GM21528 (cell line): ENCODE data around the gene HOMER2.
"Not testable (repeated sequence)": the region's sequence is repeated elsewhere in the genome, so short reads cannot be mapped to it uniquely, and the experiment has no call there.

Source experiments
- ATAC-seq: cut with Tn5 transposase; IDR thresholded peaks from one replicate; pipeline ENCODE4 v1.9.1; 2021; ENCODE audit warnings: mild to moderate bottlenecking, moderate library complexity; ENCODE audit not compliant: unreplicated experiment, low FRiP score

HOMER2 gene

DNA sequence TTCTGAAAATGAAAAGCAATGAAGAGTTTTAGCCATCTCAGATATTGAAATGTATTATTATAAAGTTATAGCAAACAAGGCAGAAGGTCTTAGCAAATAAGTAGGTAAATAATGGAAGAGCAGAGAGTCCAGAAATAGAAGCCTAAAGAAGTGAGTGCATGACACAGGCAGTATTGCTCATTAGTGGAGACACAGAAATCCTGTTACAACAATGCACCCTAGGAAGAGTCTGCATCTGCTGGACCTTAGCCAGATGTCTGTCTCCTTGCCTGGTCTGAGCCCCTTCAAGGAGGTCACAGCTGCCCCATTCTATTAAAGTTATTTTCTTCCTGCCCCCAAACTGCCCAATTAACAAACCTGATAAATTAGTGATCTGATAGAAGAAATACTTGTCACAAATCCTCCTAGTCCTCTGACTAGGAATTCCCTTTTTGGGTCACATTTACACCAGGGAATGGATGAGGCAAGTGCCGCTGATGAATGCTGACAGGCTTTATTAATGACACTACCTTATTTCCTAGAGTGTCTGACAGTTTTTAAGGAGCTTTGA is 51.9 kb downstream of the HOMER2 start:
- no peak for ATAC-seq

DNA sequence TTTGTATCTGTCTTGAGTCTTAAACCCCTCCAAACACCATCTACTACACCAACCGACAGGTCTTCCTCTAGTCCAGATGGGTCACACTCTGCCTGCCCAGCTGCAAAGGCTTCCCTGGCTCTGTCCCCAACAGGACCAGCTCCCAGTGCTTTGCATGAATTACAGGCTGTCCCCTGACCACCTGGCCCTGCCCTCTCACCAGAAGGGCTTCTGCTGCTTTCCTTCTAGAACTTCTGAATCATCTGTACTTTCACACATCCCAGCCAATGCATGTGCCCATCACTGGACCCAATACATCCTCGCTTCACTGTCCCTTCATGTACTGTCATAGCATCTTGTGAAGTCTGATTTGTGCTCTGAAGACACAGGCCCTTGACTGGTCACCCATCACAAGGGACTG is 53.6 kb downstream of the HOMER2 start:
- no peak for ATAC-seq

DNA sequence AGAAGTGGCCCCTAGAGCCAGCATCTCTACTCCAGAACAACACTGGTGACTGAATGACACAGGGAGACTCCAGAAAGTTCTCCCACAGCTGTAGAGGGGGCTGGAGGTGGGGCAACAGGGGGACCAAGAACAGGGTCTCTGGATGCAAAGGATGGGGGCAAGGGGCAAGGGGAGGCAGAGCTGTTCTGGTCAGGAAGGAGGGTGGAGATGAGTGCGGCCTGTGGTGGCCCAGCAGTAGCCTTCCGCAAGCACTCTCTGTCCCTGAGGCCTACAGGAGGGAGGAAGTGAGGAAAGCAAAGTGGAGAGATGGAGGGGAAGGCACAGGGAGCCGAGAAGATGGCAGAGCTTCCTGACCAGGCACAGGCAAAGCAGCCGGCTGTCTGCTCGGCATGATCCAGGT is 56.5 kb downstream of the HOMER2 start:
- no peak for ATAC-seq

DNA sequence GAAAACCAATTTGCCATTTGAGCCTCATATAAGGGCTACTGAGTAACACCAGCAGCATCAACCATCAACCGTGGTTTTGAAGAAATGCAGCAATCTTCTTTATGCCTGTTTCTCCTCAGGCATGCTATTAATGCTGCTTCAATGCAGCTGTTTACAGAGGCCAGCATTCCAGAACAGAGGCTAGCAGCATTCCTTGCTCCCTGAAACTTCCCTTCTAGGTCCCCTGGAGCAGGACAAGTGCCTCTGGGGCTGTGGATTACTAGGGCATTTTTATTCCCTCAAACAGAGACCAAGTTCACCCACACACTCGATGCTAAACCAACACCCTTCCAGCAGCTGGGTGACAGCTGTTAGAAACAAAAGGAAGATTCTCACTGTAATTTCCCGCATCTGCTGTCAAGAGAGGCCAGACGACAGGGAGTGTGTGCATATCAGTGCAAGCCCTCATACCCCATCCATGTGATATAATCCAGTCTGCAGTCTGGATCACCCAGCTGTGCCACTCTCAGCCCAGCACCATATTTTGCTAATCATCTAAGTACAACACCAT is 57.5 kb downstream of the HOMER2 start:
- ATAC-seq, result no peak

DNA sequence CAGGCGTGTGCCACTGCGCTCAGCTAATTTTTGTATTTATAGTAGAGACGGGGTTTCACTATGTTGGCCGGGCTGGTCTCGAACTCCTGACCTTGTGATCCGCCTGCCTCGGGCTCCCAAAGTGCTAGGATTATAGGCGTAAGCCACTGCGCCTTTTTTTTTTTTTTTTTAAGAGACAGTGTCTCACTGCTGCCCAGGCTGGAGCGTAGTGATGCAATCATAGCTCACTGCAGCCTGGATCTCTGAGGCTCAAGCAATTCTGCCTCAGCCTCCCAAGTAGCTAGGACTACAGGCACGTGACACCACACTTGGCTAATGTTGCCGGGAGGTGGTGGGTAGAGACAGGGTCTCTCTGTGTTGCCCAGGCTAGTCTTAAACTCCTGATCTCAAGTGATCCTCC is 59.0 kb downstream of the HOMER2 start:
- ATAC-seq, result not testable (repeated sequence)

DNA sequence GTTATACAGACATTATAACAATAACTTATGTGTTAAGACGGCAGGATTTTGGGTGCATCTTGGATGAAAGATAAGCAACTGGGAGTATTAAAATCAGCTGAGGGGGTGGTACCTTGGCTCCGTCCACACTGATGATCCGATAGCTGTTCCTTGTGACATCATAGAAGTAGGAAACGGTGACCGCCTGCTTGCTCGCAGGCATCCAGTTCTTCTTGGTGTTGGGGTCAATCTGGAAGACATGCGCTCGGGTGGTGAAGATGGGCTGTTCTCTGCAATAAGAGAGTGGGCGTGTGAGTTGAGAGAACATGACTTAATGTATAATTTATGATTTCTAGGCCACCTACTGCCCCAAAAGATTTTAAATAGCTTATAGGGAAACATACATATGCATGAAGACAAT is 59.9 kb downstream of the HOMER2 start:
- no peak for ATAC-seq

DNA sequence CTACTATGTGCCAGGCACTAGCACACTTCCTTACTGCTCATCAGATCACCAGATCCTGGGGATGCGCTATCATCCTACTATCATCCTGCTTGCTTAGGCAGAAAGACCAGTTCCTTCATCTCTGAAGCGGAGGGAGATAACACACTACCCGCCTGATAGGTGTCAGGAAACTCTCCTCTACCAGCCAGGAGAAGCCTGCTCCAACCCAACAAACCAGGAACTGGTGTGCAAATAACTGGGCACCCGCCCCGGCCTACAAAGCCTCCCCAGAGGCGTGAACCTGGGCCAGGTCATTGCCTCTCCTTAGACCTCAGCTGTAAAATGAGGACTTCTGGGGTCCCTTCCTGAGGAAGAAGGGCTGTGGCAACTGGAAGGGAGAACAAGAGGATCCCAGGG is 61.5 kb downstream of the HOMER2 start:
- no peak for ATAC-seq

DNA sequence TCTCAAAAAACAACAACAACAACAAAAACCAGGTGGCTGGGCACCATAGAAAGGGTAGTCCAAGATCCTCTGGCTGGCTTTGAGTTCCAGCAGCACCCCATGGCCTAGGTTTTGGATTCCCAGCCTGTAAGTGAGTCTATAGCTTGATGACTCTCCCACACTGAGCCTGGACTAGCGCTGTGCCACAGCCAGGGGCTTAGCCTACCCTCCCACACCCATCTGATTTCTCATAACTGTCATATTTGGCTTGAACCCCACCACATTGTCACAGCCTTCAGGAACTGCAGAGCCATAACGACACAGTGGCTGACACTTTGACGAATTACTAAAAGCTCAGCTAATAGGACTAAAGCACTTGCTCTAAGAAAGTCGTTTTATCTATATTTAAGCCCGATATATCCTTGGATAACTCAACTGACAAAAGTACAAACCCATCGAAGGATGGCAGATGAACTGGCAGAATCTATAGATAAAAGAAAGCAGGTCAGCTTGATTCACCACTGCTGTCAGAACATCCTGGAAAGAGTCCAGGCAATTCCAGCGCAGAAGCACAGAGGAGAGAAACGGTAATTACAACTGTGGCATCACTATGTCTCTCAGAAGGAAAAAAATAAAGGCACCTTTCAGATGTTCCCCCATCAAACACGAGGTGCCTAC is 62.1 kb downstream of the HOMER2 start:
- ATAC-seq, result no peak

DNA sequence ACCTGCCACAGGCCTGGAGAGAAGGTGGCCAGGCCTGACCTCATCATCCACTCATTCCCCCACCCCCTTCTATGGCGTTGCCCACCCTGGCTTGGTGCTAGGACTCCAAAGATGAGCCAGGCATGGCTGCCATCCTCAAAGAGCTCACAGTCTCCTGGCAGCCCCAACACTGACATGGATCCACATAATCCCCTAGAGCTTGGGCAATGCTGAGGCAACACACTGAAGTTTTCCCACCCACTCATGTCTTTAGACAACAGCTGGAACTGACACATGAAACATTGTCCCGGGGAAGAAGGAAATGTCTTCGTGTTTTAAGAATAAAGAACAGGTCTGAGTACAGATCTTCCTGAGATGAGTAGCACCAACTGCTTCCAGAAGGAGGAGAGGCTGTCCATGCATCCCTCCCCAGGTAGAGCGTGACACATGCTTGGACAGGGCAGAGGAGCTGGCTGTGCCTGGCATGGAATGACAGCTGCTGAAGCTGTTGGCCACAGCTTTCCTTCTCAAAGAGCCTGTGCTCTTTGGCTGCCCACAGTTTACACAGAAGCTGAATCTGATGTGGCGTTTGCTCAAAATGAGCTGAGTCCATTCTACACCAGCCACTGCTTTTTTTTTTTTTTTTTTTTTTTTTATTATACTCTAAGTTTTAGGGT is 70.1 kb downstream of the HOMER2 start:
- ATAC-seq, result no peak

DNA sequence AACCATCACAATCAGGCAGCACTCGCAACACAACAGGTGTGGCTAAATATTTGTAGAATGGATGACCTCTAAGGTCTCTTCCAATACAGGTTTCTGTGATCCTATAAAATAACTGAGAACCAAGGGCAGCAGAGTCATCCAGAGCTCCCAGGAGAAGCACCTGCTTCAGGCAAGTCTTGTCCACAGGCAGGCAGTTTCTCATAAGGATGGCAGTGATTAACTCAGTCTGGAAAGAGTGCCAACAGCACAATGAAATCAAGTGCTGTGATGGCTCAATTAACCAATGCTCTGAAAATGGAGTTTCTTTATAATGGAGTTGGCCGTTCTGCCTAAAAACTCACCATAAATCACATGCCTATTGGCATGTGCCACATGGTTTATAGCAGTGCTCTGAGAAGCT is 70.8 kb downstream of the HOMER2 start:
- ATAC-seq, result no peak

DNA sequence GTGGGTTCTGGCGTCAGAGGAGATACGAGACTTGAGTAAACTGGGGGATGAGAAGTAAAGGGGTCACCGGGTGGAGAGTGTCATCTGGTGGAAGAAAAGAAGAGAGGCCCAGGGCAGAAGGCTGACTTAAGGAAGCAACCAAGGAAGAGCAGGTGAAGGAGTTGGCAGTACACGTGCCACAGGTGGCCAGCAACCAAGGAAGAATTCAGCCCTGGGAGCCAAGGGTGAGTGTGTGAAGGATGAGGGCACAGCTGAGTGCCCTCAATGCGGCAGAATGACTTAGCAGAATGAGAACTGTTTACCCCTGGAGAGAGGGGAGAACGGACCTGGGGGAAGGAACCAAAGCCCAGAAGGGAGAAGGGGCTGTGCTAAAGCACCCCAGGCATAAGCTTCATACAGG is 71.8 kb downstream of the HOMER2 start:
- ATAC-seq, result no peak

DNA sequence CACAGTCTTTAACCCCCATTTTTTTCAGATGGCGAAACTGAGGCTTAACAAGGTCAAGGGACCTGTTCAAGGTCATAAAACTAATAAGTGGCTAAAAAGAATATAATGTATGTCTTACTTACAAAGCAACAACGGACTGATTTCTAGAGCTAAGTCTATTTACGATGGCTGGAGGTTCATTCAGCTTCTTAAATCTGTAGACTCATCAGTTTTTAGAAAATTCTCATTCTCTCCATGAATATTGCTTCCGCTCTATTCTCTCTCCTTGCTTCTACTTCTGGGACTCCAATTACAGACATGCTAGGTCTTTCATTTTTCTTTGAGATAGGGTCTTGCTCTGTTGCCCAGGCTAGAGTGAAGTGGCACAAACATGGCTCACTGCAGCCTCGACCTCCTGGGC is 74.2 kb downstream of the HOMER2 start:
- ATAC-seq, result no peak

DNA sequence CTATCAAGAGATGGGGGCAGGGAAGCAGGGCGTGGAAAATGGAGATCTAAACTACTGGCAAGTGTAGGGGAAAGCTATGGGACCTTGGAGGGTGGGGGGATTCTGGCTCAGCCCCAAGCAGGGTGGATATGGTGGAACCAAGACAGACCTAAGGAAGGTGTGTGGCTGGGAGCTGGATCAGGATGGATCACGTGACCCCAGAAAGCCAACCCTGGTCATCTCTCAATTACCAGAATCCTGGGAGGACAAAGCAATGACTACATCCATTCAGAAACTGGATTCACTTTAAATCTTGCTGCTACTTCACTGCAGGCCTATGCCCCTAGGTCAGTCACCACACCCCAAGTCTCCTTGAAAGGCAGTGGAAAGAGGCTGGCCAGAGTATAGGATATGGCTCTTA is 74.7 kb downstream of the HOMER2 start:
- no peak for ATAC-seq

DNA sequence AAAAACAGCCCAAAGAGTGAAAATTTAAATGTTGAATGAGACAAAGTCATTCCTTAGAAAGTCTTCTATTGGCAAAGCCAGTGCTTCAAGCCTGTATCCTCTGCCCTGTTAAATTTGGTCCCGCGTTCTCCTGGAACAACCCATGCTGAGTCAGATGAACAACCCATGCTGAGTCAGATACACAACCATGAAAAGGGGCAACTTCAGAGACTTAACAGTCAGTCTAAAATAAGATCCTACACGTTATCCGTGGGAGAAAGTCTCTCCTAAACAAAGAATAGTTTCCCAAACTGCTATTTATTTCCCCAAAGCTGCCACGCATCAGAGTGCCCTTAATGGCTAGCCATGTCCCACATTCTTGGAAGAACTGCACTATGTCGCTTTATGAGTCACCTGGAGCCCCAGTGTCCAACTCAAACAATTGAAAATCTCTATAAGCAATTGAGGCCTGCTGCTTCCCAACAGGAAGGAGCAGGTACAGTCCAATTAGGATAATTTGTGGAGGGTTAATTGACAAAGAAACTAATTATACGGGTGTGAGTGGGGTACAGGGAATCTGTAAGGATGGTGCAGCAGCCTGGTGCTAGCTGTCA is 77.0 kb downstream of the HOMER2 start:
- no peak for ATAC-seq

DNA sequence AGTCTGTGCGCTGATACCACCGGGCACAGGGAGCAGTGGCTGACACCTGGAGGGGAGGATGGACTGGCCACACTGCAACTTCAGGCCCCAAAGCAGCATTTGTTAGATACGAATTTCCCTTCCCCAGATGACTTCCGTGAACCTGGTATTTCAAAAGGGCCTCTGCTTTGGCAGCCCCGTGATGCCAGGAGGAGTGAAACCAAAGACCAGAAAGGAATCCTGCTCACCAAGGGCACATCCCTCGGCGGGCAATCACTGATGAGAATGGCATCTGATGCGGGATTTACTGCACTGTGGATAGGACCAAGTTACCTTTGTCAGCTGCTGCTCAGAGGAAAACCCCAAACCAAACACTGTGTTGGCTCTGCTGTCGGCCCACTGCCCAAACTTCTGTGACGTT is 77.6 kb downstream of the HOMER2 start:
- no peak for ATAC-seq

DNA sequence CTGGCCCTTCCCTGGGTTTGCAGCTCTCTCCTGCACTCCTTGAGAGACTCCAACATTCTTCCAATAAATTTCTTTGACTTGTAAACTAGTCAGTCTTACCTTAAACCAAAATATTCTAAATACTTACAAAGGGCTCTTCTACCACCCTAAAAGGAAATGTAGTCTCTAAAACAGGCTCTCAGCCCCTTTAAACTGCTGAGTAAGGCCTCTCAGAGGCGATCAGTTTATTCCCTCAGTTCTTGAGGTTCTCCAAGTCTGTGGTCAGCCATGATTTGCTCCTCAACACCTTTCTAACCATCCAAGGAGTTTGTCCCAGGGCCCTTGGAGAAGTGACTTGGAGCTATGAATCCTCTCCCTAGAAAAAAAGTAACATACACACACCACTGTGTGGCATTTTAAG is 78.3 kb downstream of the HOMER2 start:
- no peak for ATAC-seq

DNA sequence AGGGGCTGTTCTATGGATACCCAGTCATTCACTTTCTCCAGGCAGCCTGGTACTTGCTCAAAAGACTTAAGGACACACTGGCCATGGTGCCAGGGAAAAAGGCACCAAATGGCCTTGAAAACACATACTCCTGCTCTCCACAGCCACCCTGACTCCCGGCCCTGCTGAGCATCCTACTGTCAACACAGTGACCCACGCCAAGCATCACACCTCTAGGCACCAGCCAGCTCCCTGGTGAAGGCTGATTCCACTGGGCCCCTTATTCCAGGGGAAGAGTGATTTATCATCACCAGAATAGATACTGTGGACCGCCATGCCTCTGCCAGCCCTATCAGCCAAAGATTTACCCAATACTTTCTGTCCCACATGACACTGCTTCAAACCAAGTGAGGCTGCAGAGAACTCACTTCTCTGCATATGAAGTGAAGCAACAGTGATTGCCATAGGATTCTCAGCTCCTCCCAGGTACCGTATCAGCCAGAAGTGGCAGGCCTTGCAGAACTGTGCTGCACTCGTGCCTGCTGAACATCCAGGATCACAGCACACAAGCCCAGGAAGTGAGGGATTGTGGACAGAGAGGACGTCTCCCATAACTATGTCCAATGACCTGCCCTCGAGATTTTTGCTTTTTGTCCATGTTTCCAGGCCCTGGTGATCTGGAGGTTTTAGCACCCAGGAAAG is 79.4 kb downstream of the HOMER2 start:
- no peak for ATAC-seq

DNA sequence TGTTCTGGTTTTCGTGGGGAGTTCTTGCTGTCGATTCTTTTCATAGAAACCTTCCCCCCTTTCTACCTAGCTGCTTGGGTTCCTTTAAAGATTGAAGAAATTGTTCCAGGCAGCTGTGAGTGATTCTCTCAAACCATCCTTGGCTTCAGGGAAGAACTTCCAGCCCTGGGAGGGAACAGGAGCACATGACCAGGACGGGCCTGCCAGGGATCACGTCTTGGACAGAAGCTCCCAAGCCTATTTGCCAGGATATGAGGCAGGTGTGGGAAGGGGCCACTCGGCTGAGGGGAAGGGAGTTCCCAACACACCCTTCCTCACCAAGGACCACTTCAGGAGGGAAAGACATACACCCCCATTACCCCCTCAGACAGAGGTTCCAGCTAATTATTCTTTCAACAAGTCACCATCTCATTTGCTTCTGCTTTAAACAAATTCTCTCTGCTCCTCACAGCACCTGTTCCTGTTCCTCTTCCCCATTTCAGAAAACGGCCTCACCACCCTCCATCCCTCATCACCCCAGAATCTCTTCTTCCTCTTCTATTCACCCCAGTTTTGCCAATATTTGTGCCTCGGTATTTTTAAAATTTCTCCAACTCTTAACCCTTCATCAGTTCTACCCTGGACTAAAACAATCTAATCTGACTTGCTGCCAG is 80.6 kb downstream of the HOMER2 start:
- ATAC-seq, result no peak

DNA sequence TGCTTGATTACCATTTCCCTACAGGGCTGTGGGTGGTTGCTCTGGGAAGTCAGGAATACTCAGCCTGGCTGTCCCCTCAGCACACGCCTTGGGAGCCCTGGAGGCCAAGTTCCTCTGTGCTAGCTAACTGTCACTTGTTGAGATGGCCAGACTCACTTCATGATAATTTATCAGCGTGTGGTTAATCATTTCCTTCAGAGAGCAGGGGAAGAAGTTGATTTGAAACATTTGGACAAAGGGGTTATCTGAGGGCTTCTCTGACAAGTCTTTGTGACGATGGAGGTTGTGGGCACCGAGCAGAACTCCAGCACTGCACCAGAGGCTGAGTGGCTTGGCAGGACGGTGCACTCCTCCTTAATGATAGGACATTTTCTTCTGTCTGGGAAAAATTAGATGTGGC is 81.2 kb downstream of the HOMER2 start:
- no peak for ATAC-seq

DNA sequence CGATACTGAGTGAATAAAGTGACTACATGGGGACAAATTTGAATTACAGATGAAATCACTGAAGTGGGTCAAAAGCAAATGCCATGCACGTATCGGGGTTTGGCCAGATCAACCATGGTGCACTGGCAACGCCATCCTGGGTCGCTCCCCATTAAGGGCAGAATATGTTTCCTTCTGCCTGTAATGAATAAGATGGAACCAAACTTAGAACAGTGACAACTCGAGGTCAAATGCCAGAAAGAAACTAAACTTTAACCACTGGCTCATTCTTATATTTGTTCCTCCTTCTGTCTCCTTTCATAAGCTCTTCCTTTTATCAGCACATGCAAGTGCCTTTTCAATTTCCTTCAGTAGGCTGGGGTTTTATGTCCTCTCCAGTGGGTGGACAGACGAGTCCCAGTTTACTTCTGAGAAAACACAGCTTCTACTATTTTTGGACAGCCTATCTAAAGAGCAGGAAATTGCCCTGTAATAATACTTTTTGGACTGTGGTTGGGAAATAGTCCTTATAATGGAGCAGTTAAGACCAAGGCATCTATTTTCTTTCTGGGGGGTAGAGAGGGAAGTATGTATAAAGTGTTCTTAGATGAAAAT is 81.7 kb downstream of the HOMER2 start:
- no peak for ATAC-seq
